Keratinocyte (primary cell): Measurements from ENCODE around the gene SLC7A14. TPM values are rescaled to one million over a fixed set of nuclear protein-coding genes. Genes with fewer than 3 reads are reported as not detected.

Source experiments
- DNase-seq: peaks from one replicate; pipeline ENCODE4 v3.0.0-alpha.2; 2011; ENCODE audit warnings: low read depth, missing footprints, low spot score
- FAIRE-seq: peaks from 2 replicates; lab custom pipeline; 2011; peaks lifted over from hg19 to GRCh38; lab: Jason Lieb, UNC
- H2AFZ ChIP-seq: 2 replicates; pipeline ENCODE4 v1.6.0; 2012; ENCODE audit warnings: low read length, control low read depth, inconsistent platforms; ENCODE audit not compliant: control insufficient read depth
- H3K27ac ChIP-seq: 2 replicates; pipeline ENCODE4 v1.5.1; 2011; ENCODE audit warnings: low read length; ENCODE audit not compliant: control insufficient read depth, insufficient read depth
- H3K27me3 ChIP-seq: 3 replicates; pipeline ENCODE4 v1.6.0; 2011; ENCODE audit warnings: low read length; ENCODE audit not compliant: control insufficient read depth, insufficient read depth; ENCODE audit errors: extremely low read depth
- H3K36me3 ChIP-seq, 2 experiments: 2 replicates in 1 of 2; 3 replicates in 1 of 2; pipeline ENCODE4 v1.5.1; 2011; ENCODE audit warnings: low read length in 2 of 2, mild to moderate bottlenecking in 1 of 2; ENCODE audit not compliant: control insufficient read depth in 2 of 2, insufficient read depth in 2 of 2; ENCODE audit errors: extremely low read depth in 1 of 2
- H3K4me1 ChIP-seq: 3 replicates; pipeline ENCODE4 v1.5.1; 2011; ENCODE audit warnings: low read length; ENCODE audit not compliant: control insufficient read depth, insufficient read depth; ENCODE audit errors: extremely low read depth
- H3K4me2 ChIP-seq: 3 replicates; pipeline ENCODE4 v1.6.0; 2011; ENCODE audit warnings: low read depth, low read length; ENCODE audit not compliant: control insufficient read depth, insufficient read depth; ENCODE audit errors: extremely low read depth
- H3K4me3 ChIP-seq, 3 experiments: fragments of 200-600 bp in 1 of 3; sonication (generic) in 1 of 3; 2 replicates in 2 of 3; 3 replicates in 1 of 3; pipeline ENCODE4 v1.5.1; 2011 to 2016; ENCODE audit warnings: low read length in 3 of 3, mild to moderate bottlenecking in 3 of 3, control low read depth in 2 of 3, inconsistent platforms in 1 of 3, low read depth in 1 of 3, mixed read lengths in 1 of 3, mixed run types in 1 of 3, moderate library complexity in 1 of 3; ENCODE audit not compliant: control insufficient read depth in 2 of 3, insufficient read depth in 2 of 3; ENCODE audit errors: extremely low read depth in 1 of 3
- H3K79me2 ChIP-seq: 2 replicates; pipeline ENCODE4 v1.6.0; 2012; ENCODE audit warnings: low read length; ENCODE audit not compliant: control insufficient read depth, insufficient read depth
- H3K9ac ChIP-seq: 3 replicates; pipeline ENCODE4 v1.6.0; 2011; ENCODE audit warnings: low read length; ENCODE audit not compliant: control insufficient read depth, insufficient read depth; ENCODE audit errors: extremely low read depth
- H3K9me1 ChIP-seq: 3 replicates; pipeline ENCODE4 v1.6.0; 2011; ENCODE audit warnings: low read length; ENCODE audit not compliant: control insufficient read depth, insufficient read depth; ENCODE audit errors: extremely low read depth
- H3K9me3 ChIP-seq: 2 replicates; pipeline ENCODE4 v1.5.1; 2012; ENCODE audit warnings: low read depth, low read length; ENCODE audit not compliant: control insufficient read depth
- H4K20me1 ChIP-seq: 3 replicates; pipeline ENCODE4 v1.6.0; 2011; ENCODE audit warnings: low read length; ENCODE audit not compliant: control insufficient read depth, insufficient read depth; ENCODE audit errors: extremely low read depth
- CTCF ChIP-seq, 3 experiments: IDR thresholded peaks in 1 of 3; conservative IDR thresholded peaks in 1 of 3; optimal IDR thresholded peaks in 1 of 3; 2 replicates in 2 of 3; 3 replicates in 1 of 3; pipeline versions ENCODE3 to v1.5.1; 2011; ENCODE audit warnings: low read length in 3 of 3, mild to moderate bottlenecking in 3 of 3, moderate library complexity in 2 of 3, control low read depth in 1 of 3, inconsistent platforms in 1 of 3; ENCODE audit not compliant: insufficient read depth in 2 of 3; ENCODE audit errors: extremely low read depth in 1 of 3
- EZH2 ChIP-seq: IDR thresholded peaks from one replicate; pipeline ENCODE4 v1.6.1; 2012; ENCODE audit warnings: inconsistent platforms, mild to moderate bottlenecking, low read length, moderate library complexity
- dilution Hi-C: fragments of 300-500 bp; cut with MboI; formaldehyde crosslinking; loops from one replicate; pipeline ENCODE4 v1.7.0; 2020; ENCODE audit warnings: low sequenced_read_pairs; ENCODE audit not compliant: extremely low pct_ligation_motif_present
- polyA plus RNA-seq, 5 experiments: library from polyadenylated mRNA; depleted of rRNA in 3 of 5; stranded (reverse) in 3 of 5; stranded (forward) in 1 of 5; unstranded in 1 of 5; fragments of >200 nt; gene quantifications; 1 replicate in 1 of 5; 2 replicates in 3 of 5; 3 replicates in 1 of 5; pipeline versions ENCODE4 v1.2.1 to v1.2.3, GENCODE V29; 2011 to 2012; ENCODE audit warnings: missing spikeins in 2 of 5, low read depth in 1 of 5, low replicate concordance in 1 of 5

The SLC7A14 gene
- polyA plus RNA-seq, 1 donor (not counting 4 experiments of a cell fraction or from before 2014, with no cell fraction given), result not detected

- no peak overlapping the region for H2AFZ ChIP-seq
- H3K27me3 ChIP-seq, result no peaks in the 10 kb centered on the region
- H3K9me3 ChIP-seq, result no peaks in the 10 kb centered on the region
- H3K79me2 ChIP-seq, result no peaks in the 10 kb centered on the region
- dilution Hi-C loops, result no loop called here
- FAIRE-seq (no peak), DNase-seq (no peak)
- no peak overlapping the region for H3K27ac ChIP-seq
- H3K4me3 ChIP-seq, result no peak overlapping the region
- H3K9ac ChIP-seq, result no peak overlapping the region
- no peaks in the 10 kb centered on the region for H3K36me3 ChIP-seq
- no peaks in the 10 kb centered on the region for H4K20me1 ChIP-seq
- H3K4me2 ChIP-seq, result no peak overlapping the region
- peaks cover 10% of the 10 kb centered on the region for H3K4me1 ChIP-seq
- TF ChIP-seq CTCF (optimal IDR thresholded peaks at IDR 0.05 in 1 of 3, IDR thresholded peaks at IDR 0.05 in 1 of 3, conservative IDR thresholded peaks at IDR 0.05 in 1 of 3; ENCODE audit: extremely low read depth in 1 of 3, insufficient read depth in 2 of 3, low read length in 3 of 3), result no peak
- no peak for TF ChIP-seq EZH2
- no peaks in the 10 kb centered on the region for H3K9me1 ChIP-seq
Observed at GRCh38 chr3:170454509-170454908, 131.4 kb downstream of the SLC7A14 start.

GRCh38 chr3:170450039-170450438 is 135.8 kb downstream of the SLC7A14 start:
- Histone ChIP-seq H4K20me1 (no peaks in the 10 kb centered on the region), H3K27me3 (no peaks in the 10 kb centered on the region), H3K36me3 (no peaks in the 10 kb centered on the region), H3K4me2 (no peak overlapping the region), H3K9me3 (no peaks in the 10 kb centered on the region), H3K27ac (no peak overlapping the region), H3K9ac (no peak overlapping the region), H3K4me1 (no peaks in the 10 kb centered on the region), H3K4me3 (no peak overlapping the region), H3K79me2 (no peaks in the 10 kb centered on the region), H3K9me1 (no peaks in the 10 kb centered on the region), H2AFZ (no peak overlapping the region)
- dilution Hi-C loops, result no loop called here
- TF ChIP-seq EZH2 (no peak), CTCF (optimal IDR thresholded peaks at IDR 0.05 in 1 of 3, IDR thresholded peaks at IDR 0.05 in 1 of 3, conservative IDR thresholded peaks at IDR 0.05 in 1 of 3; ENCODE audit: extremely low read depth in 1 of 3, insufficient read depth in 2 of 3, low read length in 3 of 3) (no peak)
- FAIRE-seq (no peak), DNase-seq (no peak)
